Measurements from ENCODE around the gene IDI1. TPM values are rescaled to one million over a fixed set of nuclear protein-coding genes. Genes with fewer than 3 reads are reported as not detected.

IDI1 gene
- total and polyA plus RNA-seq, 2 of the 4 experiments (the other 2 are of a cell fraction) = 27.3 to 27.4 TPM

DNA sequence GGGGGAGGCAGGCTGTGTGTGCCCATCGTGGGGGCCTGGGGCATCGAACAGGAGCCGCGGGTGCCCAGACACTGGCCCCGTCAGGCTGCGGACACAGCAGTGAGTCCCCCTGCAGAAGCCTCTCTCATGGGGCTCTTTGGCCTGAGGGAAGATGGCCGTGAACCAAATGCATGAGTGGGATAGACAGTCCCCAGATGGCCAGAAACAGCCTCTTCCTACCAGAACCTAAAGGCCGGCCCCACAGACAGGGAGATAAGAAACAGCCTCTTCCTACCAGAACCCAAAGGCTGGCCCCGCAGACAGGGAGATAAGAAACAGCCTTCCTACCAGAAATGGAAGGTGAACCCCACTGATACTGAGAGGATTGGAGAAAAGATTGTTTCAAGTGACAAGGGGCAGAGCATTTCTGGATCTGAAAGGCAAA lies 39.8 kb downstream of the IDI1 start:
- Histone ChIP-seq H2AFZ (replicated peaks; ENCODE audit: low read length, poor library complexity) (no peak overlapping the region), H3K27ac (ENCODE audit: insufficient read depth, low read length) (no peak overlapping the region), H3K56ac (ENCODE audit: extremely low read depth, insufficient read depth, low read length) (no peak overlapping the region), H4K8ac (ENCODE audit: low read depth in 2 of 2, low read length in 2 of 2) (no peak overlapping the region), H3K4me1 (ENCODE audit: control insufficient read depth, insufficient read depth, low read length) (no peaks in the 10 kb centered on the region), H2AK5ac (ENCODE audit: low read depth, low read length) (no peak overlapping the region), H3K9me3 (ENCODE audit: control insufficient read depth, insufficient read depth, low read length) (no peaks in the 10 kb centered on the region), H3K14ac (replicated peaks; ENCODE audit: low read depth, low read length) (no peak overlapping the region), H2AK9ac (replicated peaks; ENCODE audit: low read depth, low read length, poor library complexity) (no peak overlapping the region), H4K20me1 (ENCODE audit: insufficient read depth, low read length) (peaks cover 18% of the 10 kb centered on the region), H3K9ac (ENCODE audit: low read depth, low read length) (no peak overlapping the region), H2BK120ac (ENCODE audit: low read depth, low read length) (no peak overlapping the region), H3K36me3 (ENCODE audit: control insufficient read depth, insufficient read depth, low read length) (peaks cover 68% of the 10 kb centered on the region), H3K4ac (ENCODE audit: low read depth, low read length) (no peak overlapping the region), H3K79me1 (ENCODE audit: low read depth in 1 of 2, low read length in 2 of 2) (peaks cover 26 to 42% of the 10 kb centered on the region in 2 experiments), H3K4me2 (ENCODE audit: low read depth, low read length) (no peak overlapping the region), H2BK15ac (ENCODE audit: low read depth, low read length) (no peak overlapping the region), H4K5ac (ENCODE audit: low read depth, low read length) (no peak overlapping the region), H3K4me3 (ENCODE audit: insufficient read depth, low read depth, low read length) (no peak overlapping the region), H3K9me1 (ENCODE audit: insufficient read depth, low read length) (peaks cover 5% of the 10 kb centered on the region; the same call in 1 of the 2 replicates), H2BK20ac (ENCODE audit: low read depth, low read length) (no peak overlapping the region), H3K18ac (ENCODE audit: low read depth, low read length) (no peak overlapping the region), H4K91ac (ENCODE audit: insufficient read depth, low read depth, low read length) (no peak overlapping the region), H3K27me3 (ENCODE audit: control insufficient read depth, insufficient read depth, low read length) (no peaks in the 10 kb centered on the region), H3K23ac (ENCODE audit: low read depth, low read length) (no peak overlapping the region), H2BK5ac (ENCODE audit: low read depth, low read length, poor library complexity, severe bottlenecking) (no peak overlapping the region)
- dilution Hi-C loops (cut with HindIII; ENCODE audit: low sequenced_read_pairs, unreplicated experiment) (no loop called here), intact Hi-C loops (cut with micrococcal nuclease) (no loop called here), in situ Hi-C loops (cut with MboI; ENCODE audit: low sequenced_read_pairs) (no loop called here)
- no peak for ATAC-seq (ENCODE audit: low read depth)
- ChIA-PET POLR2A (ENCODE audit: unreplicated experiment) (no interaction called here), CTCF (no interaction called here)
- WGBS, 2 experiments (ENCODE audit: extremely low coverage in 2 of 2, insufficient read length in 1 of 2) = no CpG with 5 or more reads among the region's 9 CpGs
- no TSS peak for BruUV-seq (replicated peaks)
- no peak for DNase-seq
- TF ChIP-seq ELK1 (IDR thresholded peaks at IDR 0.05; ENCODE audit: borderline replicate concordance, low read depth, low read length) (no peak), MAZ (IDR thresholded peaks at IDR 0.05; ENCODE audit: borderline replicate concordance, low read depth, low read length) (no peak), NFE2L2 (IDR thresholded peaks at IDR 0.05; ENCODE audit: low read depth, low read length) (no peak), SMC3 (IDR thresholded peaks at IDR 0.05; ENCODE audit: low read depth, low read length) (no peak)
